Thymus (tissue), 11 donors: ENCODE measurements around the gene WNK4. TPM values are rescaled to one million over a fixed set of nuclear protein-coding genes. Genes with fewer than 3 reads are reported as not detected.

Source experiments
- DNase-seq, 9 donors: peaks; one replicate each; pipeline ENCODE4 v3.0.0-alpha.2; 2013; ENCODE audit warnings: low spot score in 9 of 9, low read depth in 6 of 9, missing footprints in 1 of 9
- H3K27ac ChIP-seq, 2 donors: one replicate each; pipeline ENCODE4 v1.5.1; 2013; ENCODE audit warnings: control low read depth in 1 of 2, low read depth in 1 of 2, low read length in 1 of 2, mild to moderate bottlenecking in 1 of 2, moderate library complexity in 1 of 2
- H3K27me3 ChIP-seq, 2 donors: one replicate each; pipeline ENCODE4 v1.5.1; 2013; ENCODE audit warnings: low read length in 1 of 2; ENCODE audit not compliant: control insufficient read depth in 2 of 2, insufficient read depth in 1 of 2
- H3K36me3 ChIP-seq, 2 donors: one replicate each; pipeline ENCODE4 v1.5.1; 2013; ENCODE audit warnings: low read length in 1 of 2, mild to moderate bottlenecking in 1 of 2, moderate library complexity in 1 of 2; ENCODE audit not compliant: control insufficient read depth in 2 of 2, insufficient read depth in 2 of 2
- H3K4me1 ChIP-seq, 2 donors: one replicate each; pipeline ENCODE4 v1.5.1; 2013; ENCODE audit warnings: low read length in 2 of 2; ENCODE audit not compliant: control insufficient read depth in 2 of 2, insufficient read depth in 2 of 2
- H3K4me3 ChIP-seq, 2 donors: one replicate each; pipeline ENCODE4 v1.5.1; 2013; ENCODE audit warnings: low read length in 2 of 2, control low read depth in 1 of 2, mild to moderate bottlenecking in 1 of 2
- H3K9me3 ChIP-seq, 2 donors: one replicate each; pipeline ENCODE4 v1.5.1; 2013; ENCODE audit warnings: low read length in 1 of 2, mild to moderate bottlenecking in 1 of 2; ENCODE audit not compliant: control insufficient read depth in 2 of 2, insufficient read depth in 1 of 2
- WGBS: extraction: QIAGEN DNeasy Blood & Tissue Kit; methylation state at CpG from one replicate; pipeline ENCODE4 v1.1.7; 2013; 5-methylcytosine and 5-hydroxymethylcytosine counted together
- polyA plus RNA-seq: library from polyadenylated mRNA; stranded (reverse); fragments of 200-250 nt; gene quantifications from one replicate; pipeline ENCODE4 v1.2.3, GENCODE V29; 2013
- total RNA-seq: library from RNA; stranded (reverse); fragments of 120-200 nt; gene quantifications from one replicate; pipeline ENCODE4 v1.2.4, GENCODE V29; 2013
- donor health status: healthy.

The WNK4 gene
- total and polyA plus RNA-seq, 2 donors: 0.05 to 0.11 TPM

GRCh38 chr17:42819939-42820535, 39.6 kb downstream of the WNK4 start:
- H3K4me1 ChIP-seq: peaks cover 12 to 13% of the 10 kb centered on the region in 2 donors

GRCh38 chr17:42821176-42821575, 40.8 kb downstream of the WNK4 start:
- Histone ChIP-seq H3K27me3 (no peaks in the 10 kb centered on the region), H3K9me3 (no peaks in the 10 kb centered on the region), H3K4me1 (peaks cover 12 to 13% of the 10 kb centered on the region in 2 donors), H3K4me3 (no peak overlapping the region), H3K36me3 (peaks cover 42 to 54% of the 10 kb centered on the region in 2 donors), H3K27ac (no peak overlapping the region)
- DNase-seq: no peak
- WGBS: 98% methylated on average over 7 of the region's 7 CpGs

More at GRCh38 chr17:42819939-42820535, 39.6 kb downstream of the WNK4 start:
- DNase-seq: peak in 4 of 9 donors; percentile 28 to 56 (median 39)
- H3K27me3 ChIP-seq: no peaks in the 10 kb centered on the region
- no peak overlapping the region for H3K27ac ChIP-seq
- no peaks in the 10 kb centered on the region for H3K9me3 ChIP-seq
- 52% methylated on average over 2 of the region's 2 CpGs for WGBS
- H3K36me3 ChIP-seq: peaks cover 52 to 66% of the 10 kb centered on the region in 2 donors
- no peak overlapping the region for H3K4me3 ChIP-seq

GRCh38 chr17:42827472-42827871, 47.1 kb downstream of the WNK4 start:
- no peak overlapping the region for H3K4me3 ChIP-seq
- H3K4me1 ChIP-seq: peaks cover 11 to 14% of the 10 kb centered on the region in 2 donors
- 94% methylated on average over 1 of the region's 1 CpG for WGBS
- no peaks in the 10 kb centered on the region for H3K9me3 ChIP-seq
- DNase-seq: no peak
- H3K27me3 ChIP-seq: no peaks in the 10 kb centered on the region
- peaks cover 0 to under 1% of the 10 kb centered on the region in 2 donors for H3K36me3 ChIP-seq
- H3K27ac ChIP-seq: no peak overlapping the region

GRCh38 chr17:42830971-42831370, 50.6 kb downstream of the WNK4 start:
- no peak overlapping the region for H3K4me3 ChIP-seq
- H3K27ac ChIP-seq: no peak overlapping the region
- H3K27me3 ChIP-seq: no peaks in the 10 kb centered on the region
- peaks cover 8% of the 10 kb centered on the region in 2 donors for H3K4me1 ChIP-seq
- no peak for DNase-seq
- H3K9me3 ChIP-seq: no peaks in the 10 kb centered on the region
- peaks cover 6 to 16% of the 10 kb centered on the region in 2 donors for H3K36me3 ChIP-seq

GRCh38 chr17:42832213-42832933, 52.0 kb downstream of the WNK4 start:
- WGBS: 60% methylated on average over 9 of the region's 9 CpGs
- H3K4me1 ChIP-seq: peaks cover 8% of the 10 kb centered on the region in 2 donors
- H3K4me3 ChIP-seq: peak overlapping the region; percentile 65 to 94

GRCh38 chr17:42832934-42833766, 52.7 kb downstream of the WNK4 start, which contains the start of gene PSME3:
Gene PSME3 (plus strand): TSS chr17:42833397. CDS start chr17:42833632, 235 bp downstream.
- peak within 1 kb of the TSS; percentile 65 to 94 for H3K4me3 ChIP-seq
- WGBS: under 1% methylated on average over 71 of the region's 71 CpGs
- no peaks in the 10 kb centered on the region for H3K27me3 ChIP-seq
- H3K9me3 ChIP-seq: no peaks in the 10 kb centered on the region
- peak within 1 kb of the TSS; percentile 74 to 82 for H3K27ac ChIP-seq
- peak; percentile 71 to 93 (median 86) for DNase-seq
- H3K36me3 ChIP-seq: peaks cover 20 to 35% of the 10 kb centered on the region in 2 donors
- peaks cover 8% of the 10 kb centered on the region in 2 donors for H3K4me1 ChIP-seq

More at GRCh38 chr17:42832213-42832933, 52.0 kb downstream of the WNK4 start:
- no peak for DNase-seq
- Histone ChIP-seq H3K27me3 (no peaks in the 10 kb centered on the region), H3K27ac (peak overlapping the region; percentile 74 to 82), H3K36me3 (peaks cover 13 to 28% of the 10 kb centered on the region in 2 donors), H3K9me3 (no peaks in the 10 kb centered on the region)

- peak overlapping the region; percentile 46 to 82 for H3K27ac ChIP-seq
- peaks cover 8% of the 10 kb centered on the region in 2 donors for H3K4me1 ChIP-seq
- H3K27me3 ChIP-seq: no peaks in the 10 kb centered on the region
- 8% methylated on average over 18 of the region's 18 CpGs for WGBS
- peaks cover 28 to 43% of the 10 kb centered on the region in 2 donors for H3K36me3 ChIP-seq
- H3K4me3 ChIP-seq: peak overlapping the region; percentile 65 to 94
- DNase-seq: no peak
- H3K9me3 ChIP-seq: no peaks in the 10 kb centered on the region
Observed at GRCh38 chr17:42833767-42834422, 53.5 kb downstream of the WNK4 start.

- H3K4me1 ChIP-seq: peaks cover 8% of the 10 kb centered on the region in 2 donors
- 98% methylated on average over 6 of the region's 6 CpGs for WGBS
- H3K27me3 ChIP-seq: no peaks in the 10 kb centered on the region
- DNase-seq: no peak
- no peaks in the 10 kb centered on the region for H3K9me3 ChIP-seq
- no peak overlapping the region for H3K4me3 ChIP-seq
- peaks cover 39 to 56% of the 10 kb centered on the region in 2 donors for H3K36me3 ChIP-seq
- H3K27ac ChIP-seq: no peak overlapping the region
Observed at GRCh38 chr17:42835732-42836131, 55.3 kb downstream of the WNK4 start.
